DOHH2 (cell line): Measurements from ENCODE around the gene CCDC138.

Experiments
- CTCF ChIP-seq: fragments of 200-600 bp; sonication (generic); IDR thresholded peaks from one replicate; pipeline ENCODE4 v1.5.1; 2014; ENCODE audit warnings: antibody characterized with exemption, mild to moderate bottlenecking, low read depth, low read length; ENCODE audit not compliant: poor library complexity, severe bottlenecking
- EZH2phosphoT487 ChIP-seq: fragments of 200-600 bp; sonication (generic); IDR thresholded peaks from 2 replicates; pipeline ENCODE4 v1.6.1; 2017; ENCODE audit warnings: borderline replicate concordance, mild to moderate bottlenecking, antibody characterized with exemption, low read length, moderate library complexity, mixed read lengths

GRCh38 chr2:108786008-108786353, 590 bp upstream of the CCDC138 start:
- no peak for TF ChIP-seq CTCF
- TF ChIP-seq EZH2phosphoT487, result no peak
